Coronary artery (tissue), 2 donors: ENCODE data around the gene WBP4.

Source experiments
- DNase-seq: peaks from one replicate; pipeline ENCODE4 v3.0.0-alpha.2; 2017; ENCODE audit warnings: low spot score
- H3K27ac ChIP-seq, 2 donors: fragments of 200-600 bp; sonication (generic); one replicate each; pipeline ENCODE4 v1.5.1; 2016 to 2019
- H3K4me3 ChIP-seq: fragments of 200-600 bp; sonication (generic); 2 replicates; pipeline ENCODE4 v1.5.1; 2016; ENCODE audit warnings: mild to moderate bottlenecking, moderate library complexity
- TF ChIP-seq, protein P1 (sequence below): fragments of 200-600 bp; sonication (generic); IDR thresholded peaks from one replicate; pipeline ENCODE4 v1.5.1; 2019; ENCODE audit warnings: antibody characterized with exemption

The WBP4 gene

DNA sequence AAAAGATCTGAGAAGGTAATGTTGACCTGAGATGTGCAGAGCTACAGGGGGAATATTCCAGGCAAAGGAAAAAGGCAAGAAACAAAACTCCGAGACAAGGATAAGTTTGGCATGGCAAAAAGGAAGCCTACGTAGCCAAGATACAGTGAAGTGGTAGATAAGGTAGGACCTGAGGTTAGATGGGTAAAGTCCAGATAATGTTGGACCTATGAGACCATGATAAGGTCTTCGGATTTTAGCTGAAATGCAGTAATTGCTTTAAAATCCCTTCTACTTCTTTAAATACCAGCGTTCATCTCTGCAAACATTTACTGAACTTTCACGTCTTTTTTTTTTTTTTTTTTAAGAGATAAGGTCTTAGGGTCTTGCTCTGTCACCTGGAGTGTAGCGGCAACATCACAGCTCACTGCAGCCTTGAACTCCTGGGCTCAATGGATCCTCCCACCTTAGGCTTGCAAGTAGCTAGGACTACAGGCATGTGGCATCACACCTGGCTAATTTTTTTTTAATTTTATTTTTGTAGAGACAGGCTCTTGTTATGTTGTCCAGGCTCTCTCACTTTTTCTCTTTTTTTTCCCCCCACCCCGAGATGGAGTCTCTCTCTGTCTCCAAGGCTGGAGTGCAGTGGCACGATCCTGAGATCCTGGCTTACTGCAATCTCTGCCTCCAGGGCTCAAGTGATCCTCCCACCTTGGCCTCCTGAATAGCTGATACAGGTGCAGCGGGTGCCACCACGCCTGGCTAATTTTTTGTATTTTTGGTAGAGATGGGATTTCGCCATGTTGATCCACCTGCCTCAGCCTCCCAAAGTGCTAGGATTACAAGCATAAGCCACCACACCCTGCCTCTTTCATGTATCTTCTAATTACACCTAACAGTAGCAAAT lies 4.2 kb upstream of the WBP4 start:
- Histone ChIP-seq H3K27ac (no peak overlapping the region), H3K4me3 (peak overlapping the region; percentile 17)
- no peak for DNase-seq
- TF ChIP-seq, protein P1, sequence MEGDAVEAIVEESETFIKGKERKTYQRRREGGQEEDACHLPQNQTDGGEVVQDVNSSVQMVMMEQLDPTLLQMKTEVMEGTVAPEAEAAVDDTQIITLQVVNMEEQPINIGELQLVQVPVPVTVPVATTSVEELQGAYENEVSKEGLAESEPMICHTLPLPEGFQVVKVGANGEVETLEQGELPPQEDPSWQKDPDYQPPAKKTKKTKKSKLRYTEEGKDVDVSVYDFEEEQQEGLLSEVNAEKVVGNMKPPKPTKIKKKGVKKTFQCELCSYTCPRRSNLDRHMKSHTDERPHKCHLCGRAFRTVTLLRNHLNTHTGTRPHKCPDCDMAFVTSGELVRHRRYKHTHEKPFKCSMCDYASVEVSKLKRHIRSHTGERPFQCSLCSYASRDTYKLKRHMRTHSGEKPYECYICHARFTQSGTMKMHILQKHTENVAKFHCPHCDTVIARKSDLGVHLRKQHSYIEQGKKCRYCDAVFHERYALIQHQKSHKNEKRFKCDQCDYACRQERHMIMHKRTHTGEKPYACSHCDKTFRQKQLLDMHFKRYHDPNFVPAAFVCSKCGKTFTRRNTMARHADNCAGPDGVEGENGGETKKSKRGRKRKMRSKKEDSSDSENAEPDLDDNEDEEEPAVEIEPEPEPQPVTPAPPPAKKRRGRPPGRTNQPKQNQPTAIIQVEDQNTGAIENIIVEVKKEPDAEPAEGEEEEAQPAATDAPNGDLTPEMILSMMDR: no peak

DNA sequence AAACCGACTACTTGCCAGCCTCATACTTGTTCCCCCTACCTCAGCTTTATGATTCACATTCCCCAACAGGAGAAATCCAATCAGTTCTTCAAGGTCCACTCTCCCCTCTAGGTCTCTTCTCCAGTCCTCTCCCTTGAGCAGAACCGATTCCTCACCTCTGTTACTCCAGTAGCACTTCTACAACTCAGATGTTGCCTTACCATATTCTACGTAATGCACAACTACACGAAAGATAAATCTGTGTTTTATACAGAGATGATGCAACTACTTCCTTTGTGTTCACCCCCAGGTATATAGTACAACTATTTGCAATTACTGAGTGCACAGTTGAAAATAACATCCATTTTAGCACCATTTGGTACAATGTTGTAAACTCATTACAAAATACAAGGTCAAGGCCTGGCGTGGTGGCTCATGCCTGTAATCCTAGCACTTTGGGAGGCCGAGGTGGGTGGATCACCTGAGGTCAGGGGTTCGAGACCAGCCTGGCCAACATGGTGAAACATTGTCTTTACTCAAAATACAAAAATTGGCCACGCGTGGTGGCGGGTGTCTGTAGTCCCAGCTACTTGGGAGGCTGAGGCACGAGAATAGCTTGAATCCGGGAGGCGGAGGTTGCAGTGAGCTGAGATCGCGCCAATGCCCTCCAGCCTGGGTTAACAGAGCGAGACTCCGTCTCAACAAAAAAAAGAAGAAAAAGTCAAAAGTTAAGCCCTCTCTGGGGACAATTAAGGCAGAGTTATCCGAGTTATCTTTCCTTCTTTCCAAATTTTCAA lies 2.8 kb upstream of the WBP4 start:
- H3K4me3 ChIP-seq: peak overlapping the region; percentile 86
- H3K27ac ChIP-seq: peak overlapping the region; percentile 52 to 96
- no peak for DNase-seq
- TF ChIP-seq, protein P1: no peak

DNA sequence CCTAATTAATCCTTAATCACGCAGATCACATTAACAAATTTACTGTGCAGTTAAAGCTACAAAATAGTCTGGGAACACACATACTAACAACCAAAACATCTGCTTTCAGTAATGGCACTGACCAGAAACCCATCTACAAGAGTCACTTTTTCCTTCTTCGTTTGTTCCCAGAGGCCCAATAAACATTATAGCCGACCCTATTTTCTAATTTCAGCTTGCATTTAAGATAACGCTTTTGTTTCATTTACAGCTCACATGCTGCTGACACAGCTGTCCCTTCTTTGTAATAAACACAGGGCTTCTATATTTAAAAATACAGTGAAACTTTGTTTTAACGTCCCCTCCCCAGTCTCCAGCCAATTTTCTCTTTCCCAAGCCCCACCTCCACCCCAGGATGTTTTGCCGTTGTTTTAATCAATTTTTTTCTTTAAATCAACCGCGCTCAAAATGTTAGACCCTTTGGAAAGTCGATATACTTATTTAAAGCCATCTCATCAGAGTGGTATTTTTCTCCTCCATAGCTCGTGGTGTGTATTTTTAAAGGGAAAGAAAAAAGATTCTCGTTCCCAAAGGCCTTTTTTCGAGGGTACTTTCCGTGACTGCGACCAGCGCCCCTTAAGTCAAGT lies 1.7 kb upstream of the WBP4 start:
- no peak for DNase-seq
- H3K4me3 ChIP-seq: peak overlapping the region; percentile 86
- peak overlapping the region; percentile 96 to 99 for H3K27ac ChIP-seq
- TF ChIP-seq, protein P1: no peak

DNA sequence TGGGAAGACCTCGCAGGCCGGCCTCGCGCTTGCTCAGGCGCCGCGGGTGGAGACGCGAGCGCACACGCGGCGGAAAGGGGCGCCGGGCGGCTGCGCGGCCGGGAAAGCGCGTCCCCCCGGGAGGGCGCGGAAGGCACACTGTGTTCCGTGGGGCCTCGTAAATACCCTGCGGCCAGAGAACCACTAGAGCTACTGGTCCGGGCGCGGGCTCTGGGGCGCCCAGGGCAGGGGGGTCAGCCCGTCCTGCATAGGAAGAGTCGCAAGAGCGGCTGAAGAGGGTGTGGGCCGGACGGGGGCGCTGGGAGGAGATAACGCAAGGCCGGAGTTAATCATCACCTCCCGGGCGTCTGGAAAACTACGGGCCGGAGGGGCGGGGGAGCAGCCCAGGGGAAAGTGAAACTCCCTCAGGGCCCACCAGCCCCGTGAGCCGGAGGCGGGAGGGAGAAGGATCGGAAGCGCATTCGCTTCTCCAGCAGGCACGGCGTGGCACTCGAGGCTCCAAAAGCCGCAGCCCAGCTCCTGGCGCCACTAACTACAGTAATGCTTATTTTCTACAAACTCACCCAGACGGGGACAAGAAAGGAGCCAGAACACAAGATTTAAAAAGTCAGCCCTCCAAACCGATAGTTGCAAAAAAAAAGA lies 1.1 kb upstream of the WBP4 start:
- TF ChIP-seq, protein P1: no peak

DNA sequence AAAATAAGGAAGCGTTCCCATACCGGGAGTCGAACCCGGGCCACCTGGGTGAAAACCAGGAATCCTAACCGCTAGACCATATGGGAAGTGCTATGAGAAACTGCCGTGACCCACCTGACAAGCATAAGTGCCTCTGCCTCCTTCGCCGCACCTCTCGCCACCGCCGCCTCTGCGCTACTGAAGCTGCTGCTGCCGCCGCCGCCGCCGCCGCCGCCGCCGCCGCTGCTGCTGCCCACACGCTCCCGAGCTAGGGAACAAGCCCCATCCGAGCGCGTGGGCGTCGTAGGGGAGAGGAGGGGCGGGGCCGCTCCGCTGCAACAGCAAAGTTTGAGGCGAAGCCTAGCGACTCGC lies 610 bp upstream of the WBP4 start:
- Histone ChIP-seq H3K27ac (peak overlapping the region; percentile 96 to 99), H3K4me3 (peak overlapping the region; percentile 86)
- TF ChIP-seq, protein P1: no peak
- no peak for DNase-seq

More for the DNA sequence above, 1.1 kb upstream of the WBP4 start:
- peak; percentile 94 for DNase-seq
- H3K4me3 ChIP-seq: peak overlapping the region; percentile 86
- peak overlapping the region; percentile 96 to 99 for H3K27ac ChIP-seq

DNA sequence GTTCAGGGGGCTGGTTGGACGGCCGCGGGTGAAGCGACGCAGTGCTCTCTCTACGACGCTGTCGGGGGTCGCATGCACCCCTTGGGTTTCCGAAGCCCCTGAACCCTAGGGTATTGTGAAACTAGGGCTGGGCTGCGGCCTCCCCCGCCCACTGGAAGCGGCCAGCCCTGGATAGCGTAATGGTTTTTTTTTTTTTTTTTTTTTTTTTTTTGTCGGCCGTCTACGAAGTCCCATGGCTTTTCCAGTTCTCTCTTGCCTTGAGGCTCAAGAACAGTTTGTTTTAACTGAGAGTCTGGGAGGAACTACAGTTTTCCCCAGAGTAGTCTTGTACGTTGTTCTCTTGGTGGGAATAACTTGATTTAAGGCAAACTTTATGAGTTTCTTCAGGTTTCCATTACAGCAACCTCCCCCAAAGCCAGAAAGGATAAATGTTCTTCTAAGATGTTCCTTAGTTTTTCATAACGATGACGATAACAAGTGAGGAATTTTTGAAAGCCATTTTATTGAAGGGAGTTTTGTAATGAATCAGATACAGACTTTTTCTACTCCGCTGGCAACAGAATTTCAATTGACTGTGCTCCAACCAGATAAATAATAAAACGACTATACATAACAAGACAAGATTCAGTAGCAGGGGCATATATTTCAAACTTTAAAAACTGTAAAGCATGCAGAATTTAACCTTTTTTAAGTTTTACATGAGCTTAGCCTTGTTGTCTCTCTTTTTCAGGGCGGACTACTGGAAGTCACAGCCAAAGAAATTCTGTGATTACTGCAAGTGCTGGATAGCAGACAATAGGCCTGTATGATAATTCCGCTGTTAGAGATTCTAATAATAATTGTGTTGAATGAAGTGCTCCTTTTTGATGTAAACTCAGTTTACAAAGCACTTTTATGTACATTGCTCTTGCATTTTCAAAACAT lies 867 bp downstream of the WBP4 start:
- Histone ChIP-seq H3K4me3 (peak overlapping the region; percentile 86), H3K27ac (peak overlapping the region; percentile 96 to 99)
- TF ChIP-seq, protein P1: no peak
- no peak for DNase-seq
